ENCODE results near the gene TRAIP.

The TRAIP gene

DNA sequence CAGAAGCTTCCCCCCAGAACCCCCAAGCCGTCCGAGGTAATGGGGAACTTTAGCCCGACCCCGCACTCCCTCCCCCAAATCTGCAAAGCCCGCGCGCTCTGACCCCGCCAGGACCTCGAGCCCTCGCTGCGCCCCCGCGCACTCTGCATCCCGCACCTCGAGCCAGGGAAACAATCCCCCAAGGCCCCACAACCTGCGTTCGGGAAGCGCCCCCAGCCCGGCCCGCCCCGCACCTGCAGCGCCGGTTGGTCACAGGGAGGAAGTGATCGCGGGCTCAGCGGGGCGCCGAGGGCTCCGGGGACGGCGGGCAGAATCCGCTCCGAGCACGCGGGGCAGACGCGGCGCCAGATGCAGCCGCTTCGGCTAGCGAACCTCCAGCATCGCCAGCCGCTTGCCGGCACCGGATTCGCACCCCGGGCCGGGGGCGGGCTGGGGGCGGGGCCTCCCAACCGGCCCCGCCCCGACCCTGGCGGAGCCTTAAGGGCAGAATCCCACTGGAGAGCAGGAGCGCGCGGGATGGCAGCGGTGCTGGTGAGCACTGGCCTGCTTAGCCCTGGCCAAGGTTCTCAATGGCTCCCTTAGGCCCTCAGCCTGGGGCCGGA is 13.3 kb upstream of the TRAIP start, which contains the start of gene CAMKV:
Gene CAMKV, minus strand, starts transcription at position 382 of the 602 bp plus-strand sequence. CDS start 7,518 bp downstream, outside the sequence.
- Mint-ChIP-seq H3K4me1 (peaks cover 54% of the 10 kb centered on the region), H3K27me3 (ENCODE audit: low read depth, poor library complexity) (peaks cover 29% of the 10 kb centered on the region), H3K4me3 (peak within 1 kb of the TSS; percentile 70), H3K36me3 (ENCODE audit: low read depth) (no peaks in the 10 kb centered on the region), H3K9me3 (no peaks in the 10 kb centered on the region), H3K27ac (no peak within 1 kb of the TSS)
- peak; percentile 66 for DNase-seq
- TF ChIP-seq, protein P1, sequence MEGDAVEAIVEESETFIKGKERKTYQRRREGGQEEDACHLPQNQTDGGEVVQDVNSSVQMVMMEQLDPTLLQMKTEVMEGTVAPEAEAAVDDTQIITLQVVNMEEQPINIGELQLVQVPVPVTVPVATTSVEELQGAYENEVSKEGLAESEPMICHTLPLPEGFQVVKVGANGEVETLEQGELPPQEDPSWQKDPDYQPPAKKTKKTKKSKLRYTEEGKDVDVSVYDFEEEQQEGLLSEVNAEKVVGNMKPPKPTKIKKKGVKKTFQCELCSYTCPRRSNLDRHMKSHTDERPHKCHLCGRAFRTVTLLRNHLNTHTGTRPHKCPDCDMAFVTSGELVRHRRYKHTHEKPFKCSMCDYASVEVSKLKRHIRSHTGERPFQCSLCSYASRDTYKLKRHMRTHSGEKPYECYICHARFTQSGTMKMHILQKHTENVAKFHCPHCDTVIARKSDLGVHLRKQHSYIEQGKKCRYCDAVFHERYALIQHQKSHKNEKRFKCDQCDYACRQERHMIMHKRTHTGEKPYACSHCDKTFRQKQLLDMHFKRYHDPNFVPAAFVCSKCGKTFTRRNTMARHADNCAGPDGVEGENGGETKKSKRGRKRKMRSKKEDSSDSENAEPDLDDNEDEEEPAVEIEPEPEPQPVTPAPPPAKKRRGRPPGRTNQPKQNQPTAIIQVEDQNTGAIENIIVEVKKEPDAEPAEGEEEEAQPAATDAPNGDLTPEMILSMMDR (IDR thresholded peaks at IDR 0.05) = no peak

DNA sequence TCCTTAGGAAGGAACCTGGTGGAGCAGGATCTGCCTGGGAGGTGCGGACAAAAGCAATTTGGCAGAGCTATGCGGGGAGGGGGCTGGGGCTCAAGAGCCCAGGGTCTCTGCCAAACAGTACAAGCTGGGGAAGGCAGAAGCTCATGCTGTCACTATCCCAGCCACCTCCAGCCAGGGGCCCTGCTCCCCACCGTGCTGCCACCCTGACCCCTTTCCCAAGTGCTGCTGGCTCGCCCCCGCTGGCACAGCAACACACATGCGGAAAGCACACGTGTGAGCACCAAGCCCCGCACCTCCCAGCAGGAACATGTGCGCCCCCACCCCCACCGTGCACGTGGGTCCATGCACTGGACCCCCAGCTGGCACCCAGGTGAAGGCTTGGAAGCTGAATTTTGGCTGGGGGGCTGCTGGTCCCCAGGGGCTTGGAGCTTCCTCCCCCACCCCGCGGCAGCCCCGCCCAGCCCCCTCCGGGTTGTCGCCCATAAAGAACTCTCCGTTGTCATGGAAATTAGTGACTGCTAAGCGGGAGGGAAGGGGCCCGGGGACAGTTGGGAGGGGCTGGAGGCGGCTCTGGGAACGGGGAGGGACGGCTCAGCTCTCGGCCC is 12.6 kb upstream of the TRAIP start:
- H3K4me3 Mint-ChIP-seq = peak overlapping the region; percentile 70
- peak; percentile 53 for DNase-seq
- peaks cover 28% of the 10 kb centered on the region for H3K27me3 Mint-ChIP-seq (ENCODE audit: low read depth, poor library complexity)
- no peak overlapping the region for H3K27ac Mint-ChIP-seq
- no peaks in the 10 kb centered on the region for H3K36me3 Mint-ChIP-seq (ENCODE audit: low read depth)
- TF ChIP-seq, protein P1 (IDR thresholded peaks at IDR 0.05) = no peak
- no peaks in the 10 kb centered on the region for H3K9me3 Mint-ChIP-seq
- H3K4me1 Mint-ChIP-seq = peaks cover 56% of the 10 kb centered on the region

DNA sequence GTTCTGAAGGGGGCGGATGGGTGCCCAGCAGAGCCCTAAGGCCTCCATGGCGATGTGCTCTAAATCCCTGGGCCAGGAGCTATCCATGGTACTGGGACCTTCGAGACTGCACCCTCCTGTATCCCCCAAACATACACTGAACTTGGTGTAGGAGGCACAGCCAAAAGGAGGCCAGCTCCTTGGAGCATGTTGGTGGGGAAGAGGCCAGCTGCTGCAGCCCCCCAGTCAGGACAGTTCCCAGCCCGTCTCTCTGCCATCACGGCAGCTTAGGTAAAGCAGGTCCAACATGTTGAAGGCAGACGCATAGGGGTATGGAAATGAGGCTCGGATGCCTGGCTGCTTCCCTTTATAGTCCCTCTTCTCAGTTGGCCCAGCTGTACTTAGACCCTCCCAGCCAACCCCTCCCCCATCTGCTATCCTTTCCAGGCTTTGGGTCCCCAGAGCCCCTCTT is 11.5 kb upstream of the TRAIP start:
- Mint-ChIP-seq H3K27me3 (ENCODE audit: low read depth, poor library complexity) (peaks cover 28% of the 10 kb centered on the region), H3K9me3 (no peaks in the 10 kb centered on the region), H3K4me3 (peak overlapping the region; percentile 70), H3K4me1 (peaks cover 53% of the 10 kb centered on the region), H3K27ac (no peak overlapping the region), H3K36me3 (ENCODE audit: low read depth) (no peaks in the 10 kb centered on the region)
- DNase-seq = peak; percentile 83
- TF ChIP-seq, protein P1 (IDR thresholded peaks at IDR 0.05) = no peak

DNA sequence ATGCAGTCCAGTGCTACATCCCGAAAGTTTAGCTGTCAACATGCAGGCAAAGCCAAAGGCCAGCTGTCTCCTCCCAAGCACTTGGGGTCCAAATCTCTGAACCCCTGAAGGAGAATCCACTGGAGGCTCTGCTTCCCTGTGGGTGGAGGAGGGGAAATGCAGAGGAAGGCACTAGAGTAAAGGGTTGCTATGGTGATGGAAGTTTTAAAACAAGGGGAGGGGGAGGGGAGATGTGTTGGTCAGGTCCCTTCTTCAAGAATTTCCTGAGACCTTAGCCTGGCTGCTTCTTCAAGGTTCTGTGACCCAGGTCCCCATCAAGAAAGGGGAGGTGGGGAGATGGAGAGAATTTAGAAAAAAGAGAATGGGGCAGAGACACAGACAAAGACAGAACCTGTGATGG is 11.0 kb upstream of the TRAIP start:
- Mint-ChIP-seq H3K36me3 (ENCODE audit: low read depth) (no peaks in the 10 kb centered on the region), H3K4me1 (peaks cover 49% of the 10 kb centered on the region), H3K27ac (no peak overlapping the region), H3K9me3 (no peaks in the 10 kb centered on the region), H3K27me3 (ENCODE audit: low read depth, poor library complexity) (peaks cover 30% of the 10 kb centered on the region), H3K4me3 (peak overlapping the region; percentile 70)
- TF ChIP-seq, protein P1 (IDR thresholded peaks at IDR 0.05) = no peak
- no peak for DNase-seq

DNA sequence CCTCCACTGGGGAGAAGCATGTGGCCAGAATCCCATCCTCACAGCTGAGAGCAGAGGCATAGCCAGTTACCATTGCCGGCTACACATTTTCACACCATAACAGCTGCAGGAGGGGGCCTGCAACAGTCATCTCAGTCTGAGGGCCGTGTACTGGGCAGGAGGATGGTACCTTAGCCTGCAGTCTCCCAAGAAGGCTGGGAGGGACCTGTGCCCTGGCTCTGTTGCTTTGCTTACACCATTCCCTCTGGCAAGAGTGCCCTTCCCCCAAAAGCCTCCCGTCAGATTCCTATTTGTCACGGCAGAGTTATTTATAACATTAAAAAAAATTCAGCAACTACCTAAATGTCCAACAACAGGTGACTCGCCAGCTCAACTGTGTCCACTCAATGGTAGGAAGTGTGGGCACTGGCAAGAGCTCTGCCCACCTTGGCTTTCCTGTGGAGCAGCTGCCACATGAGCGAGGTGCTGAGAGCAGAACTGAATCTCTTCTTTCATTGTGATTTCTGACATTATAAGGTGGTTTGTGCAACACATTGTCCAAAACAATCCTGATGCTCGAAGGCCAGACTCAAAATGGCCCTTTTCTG is 8.9 kb upstream of the TRAIP start:
- H3K27me3 Mint-ChIP-seq (ENCODE audit: low read depth, poor library complexity) = peaks cover 20% of the 10 kb centered on the region
- no peaks in the 10 kb centered on the region for H3K9me3 Mint-ChIP-seq

More for the DNA sequence above, 8.9 kb upstream of the TRAIP start:
- TF ChIP-seq, protein P1 (IDR thresholded peaks at IDR 0.05) = no peak
- Mint-ChIP-seq H3K27ac (no peak overlapping the region), H3K36me3 (ENCODE audit: low read depth) (no peaks in the 10 kb centered on the region), H3K4me3 (no peak overlapping the region), H3K4me1 (peaks cover 37% of the 10 kb centered on the region)
- no peak for DNase-seq
